WTC11 (cell line): ENCODE results near the gene RFC4. TPM values are rescaled to one million over a fixed set of nuclear protein-coding genes. Genes with fewer than 3 reads are reported as not detected.

ENCODE experiments used
- ATAC-seq: fragments of 200-7000 bp; cut with Tn5 transposase; 2 replicates; pipeline ENCODE4 v1.10.0; 2021; ENCODE audit warnings: mild to moderate bottlenecking, moderate library complexity
- CTCF ChIA-PET: fragments of 300-600 bp; sonication (Branson Sonifier 250); formaldehyde crosslinking; loops from one replicate; lab custom pipeline; 2021; ENCODE audit warnings: antibody characterized with exemption; lab: Charles Lee
- POLR2A ChIA-PET: fragments of 350-600 bp; sonication (Branson Sonifier 250); formaldehyde crosslinking; loops from one replicate; lab custom pipeline; 2021; ENCODE audit warnings: antibody characterized with exemption; lab: Charles Lee
- DNase-seq: peaks from one replicate; pipeline ENCODE4 v3.0.0; 2021; ENCODE audit warnings: low spot score
- H3K27ac Mint-ChIP-seq: 2 replicates; pipeline ENCODE4 v1.8.0; 2021; ENCODE audit warnings: mixed read lengths
- H3K27me3 Mint-ChIP-seq: 2 replicates; pipeline ENCODE4 v1.8.0; 2021; ENCODE audit warnings: low read depth, mild to moderate bottlenecking, moderate library complexity, mixed read lengths
- H3K36me3 Mint-ChIP-seq: 2 replicates; pipeline ENCODE4 v1.8.0; 2021; ENCODE audit warnings: mixed read lengths
- H3K4me1 Mint-ChIP-seq: 2 replicates; pipeline ENCODE4 v1.8.0; 2022; ENCODE audit warnings: mixed read lengths
- H3K4me3 Mint-ChIP-seq: 2 replicates; pipeline ENCODE4 v1.8.0; 2021; ENCODE audit warnings: mild to moderate bottlenecking, moderate library complexity, mixed read lengths
- H3K9me3 Mint-ChIP-seq: 2 replicates; pipeline ENCODE4 v1.8.0; 2021; ENCODE audit warnings: mixed read lengths
- ARID4B ChIP-seq: sonication (generic); formaldehyde crosslinking; IDR thresholded peaks from 2 replicates; pipeline ENCODE4 v1.8.0; 2023; ENCODE audit warnings: missing genetic modification reagents, mild to moderate bottlenecking, borderline replicate concordance
- ATF3 ChIP-seq: sonication (generic); formaldehyde crosslinking; conservative IDR thresholded peaks from 2 replicates; pipeline ENCODE4 v1.8.1; 2022; ENCODE audit warnings: mild to moderate bottlenecking, missing genetic modification reagents
- ETV6 ChIP-seq: sonication (generic); formaldehyde crosslinking; IDR thresholded peaks from 2 replicates; pipeline ENCODE4 v1.8.1; 2022; ENCODE audit warnings: mild to moderate bottlenecking, missing genetic modification reagents
- FOXK1 ChIP-seq: sonication (generic); formaldehyde crosslinking; IDR thresholded peaks from 2 replicates; pipeline ENCODE4 v1.8.0; 2022; ENCODE audit warnings: mild to moderate bottlenecking, moderate library complexity, missing genetic modification reagents
- GABPB1 ChIP-seq: sonication (generic); formaldehyde crosslinking; IDR thresholded peaks from 2 replicates; pipeline ENCODE4 v1.8.1; 2023; ENCODE audit warnings: mild to moderate bottlenecking, missing genetic modification reagents
- GTF2I ChIP-seq: fragments of 250-450 bp; sonication (Bioruptor Pico); conservative IDR thresholded peaks from 2 replicates; pipeline ENCODE4 v1.4.0; 2021; ENCODE audit warnings: mild to moderate bottlenecking
- KAT7 ChIP-seq: sonication (generic); formaldehyde crosslinking; IDR thresholded peaks from 2 replicates; pipeline ENCODE4 v1.8.1; 2023; ENCODE audit warnings: missing genetic modification reagents, mild to moderate bottlenecking, borderline replicate concordance
- MAX ChIP-seq: sonication (generic); formaldehyde crosslinking; IDR thresholded peaks from 2 replicates; pipeline ENCODE4 v1.8.0; 2022; ENCODE audit warnings: mild to moderate bottlenecking, missing genetic modification reagents
- MXD4 ChIP-seq: fragments of 250-450 bp; sonication (Bioruptor Pico); IDR thresholded peaks from 2 replicates; pipeline ENCODE4 v1.8.0; 2021; ENCODE audit warnings: mild to moderate bottlenecking, moderate library complexity, borderline replicate concordance
- NR1H2 ChIP-seq: sonication (generic); formaldehyde crosslinking; IDR thresholded peaks from 2 replicates; pipeline ENCODE4 v1.9.0; 2021; ENCODE audit warnings: mild to moderate bottlenecking, moderate library complexity, missing genetic modification reagents
- NR3C1 ChIP-seq: sonication (generic); formaldehyde crosslinking; conservative IDR thresholded peaks from 2 replicates; pipeline ENCODE4 v1.8.1; 2023; ENCODE audit warnings: low read depth, mild to moderate bottlenecking, missing genetic modification reagents
- OVOL2 ChIP-seq: fragments of 250-450 bp; sonication (Bioruptor Pico); IDR thresholded peaks from 2 replicates; pipeline ENCODE4 v1.9.0; 2021; ENCODE audit warnings: mild to moderate bottlenecking, borderline replicate concordance
- SOX15 ChIP-seq: fragments of 250-450 bp; sonication (Bioruptor Pico); IDR thresholded peaks from 2 replicates; pipeline ENCODE4 v1.9.0; 2021; ENCODE audit warnings: mild to moderate bottlenecking
- USF1 ChIP-seq: sonication (generic); formaldehyde crosslinking; IDR thresholded peaks from 2 replicates; pipeline ENCODE4 v1.8.0; 2022; ENCODE audit warnings: mild to moderate bottlenecking, missing genetic modification reagents
- ZBTB43 ChIP-seq: sonication (generic); formaldehyde crosslinking; IDR thresholded peaks from 2 replicates; pipeline ENCODE4 v1.8.1; 2023; ENCODE audit warnings: mild to moderate bottlenecking, missing genetic modification reagents
- ZNF219 ChIP-seq: sonication (generic); formaldehyde crosslinking; IDR thresholded peaks from 2 replicates; pipeline ENCODE4 v1.8.0; 2023; ENCODE audit warnings: missing genetic modification reagents, mild to moderate bottlenecking, borderline replicate concordance
- ZNF263 ChIP-seq: sonication (generic); formaldehyde crosslinking; IDR thresholded peaks from 2 replicates; pipeline ENCODE4 v1.8.1; 2022; ENCODE audit warnings: low read depth, mild to moderate bottlenecking, moderate library complexity, missing genetic modification reagents
- ZNF317 ChIP-seq: sonication (generic); formaldehyde crosslinking; IDR thresholded peaks from 2 replicates; pipeline ENCODE4 v1.8.1; 2023; ENCODE audit warnings: low read depth, mild to moderate bottlenecking, moderate library complexity, missing genetic modification reagents, borderline replicate concordance
- ZNF423 ChIP-seq: fragments of 250-450 bp; sonication (Bioruptor Pico); IDR thresholded peaks from 2 replicates; pipeline ENCODE4 v2.1.2; 2022; ENCODE audit warnings: mild to moderate bottlenecking, moderate library complexity
- total RNA-seq: library from RNA; stranded (reverse); gene quantifications from 3 replicates; pipeline ENCODE4 v1.2.3, GENCODE V29; 2021

RFC4 gene
- total RNA-seq, 1 experiment from 2014 or later: 104 TPM

GRCh38 chr3:186746008-186746407 lies 60.3 kb downstream of the RFC4 start:
- Mint-ChIP-seq H3K27me3 (no peaks in the 10 kb centered on the region), H3K27ac (peak overlapping the region; percentile 38), H3K4me3 (no peak overlapping the region), H3K9me3 (peaks cover 5% of the 10 kb centered on the region; the same call in 1 of the 2 replicates), H3K36me3 (no peaks in the 10 kb centered on the region), H3K4me1 (peaks cover 13% of the 10 kb centered on the region)
- CTCF ChIA-PET: interaction anchor here (0.7 to 2.0 kb wide), 4 partner anchors 75 to 131 kb away, joined by 3 to 10 read pairs (median 5); no protein-coding TSS in a partner anchor
- DNase-seq (peak; percentile 35), ATAC-seq (peak; percentile 99)
- POLR2A ChIA-PET: interaction anchor here (1.0 kb wide), 1 partner anchor 38 kb away, joined by 3 read pairs; no protein-coding TSS in a partner anchor
- no peak for TF ChIP-seq KAT7 (CRISPR knock-in tag)
- no peak for TF ChIP-seq NR3C1 (CRISPR knock-in tag)
- 0 out of 2 replicates have a peak, but pooled peaks have one; percentile 44 for TF ChIP-seq ETV6 (CRISPR knock-in tag)
- 0 out of 2 replicates have a peak, but pooled peaks have one; percentile 31 for TF ChIP-seq MAX (CRISPR knock-in tag)
- no peak for TF ChIP-seq OVOL2 (CRISPR knock-in tag)
- no peak for TF ChIP-seq ZBTB43

GRCh38 chr3:186743666-186744065 lies 62.6 kb downstream of the RFC4 start:
- CTCF ChIA-PET: no interaction called here
- Mint-ChIP-seq H3K4me3 (no peak overlapping the region), H3K27ac (no peak overlapping the region), H3K27me3 (no peaks in the 10 kb centered on the region), H3K4me1 (peaks cover 31% of the 10 kb centered on the region), H3K36me3 (no peaks in the 10 kb centered on the region), H3K9me3 (peaks cover 5% of the 10 kb centered on the region; the same call in 1 of the 2 replicates)
- POLR2A ChIA-PET: no interaction called here
- DNase-seq: no peak
- no peak for ATAC-seq
- TF ChIP-seq ZNF317 (CRISPR knock-in tag) (no peak), USF1 (no peak), GTF2I (CRISPR knock-in tag) (no peak), ZNF423 (CRISPR knock-in tag) (no peak), ZNF263 (CRISPR knock-in tag) (no peak), MAX (CRISPR knock-in tag) (no peak)

GRCh38 chr3:186742618-186743380 lies 63.5 kb downstream of the RFC4 start:
- DNase-seq (no peak), ATAC-seq (no peak)
- ChIA-PET CTCF (no interaction called here), POLR2A (no interaction called here)
- TF ChIP-seq ATF3 (CRISPR knock-in tag) (no peak), ARID4B (no peak), GABPB1 (0 out of 2 replicates have a peak, but pooled peaks have one; percentile 13), GTF2I (CRISPR knock-in tag) (no peak), FOXK1 (CRISPR knock-in tag) (no peak), MXD4 (CRISPR knock-in tag) (no peak), ZNF219 (no peak), NR1H2 (no peak), SOX15 (no peak)
- no peaks in the 10 kb centered on the region for H3K36me3 Mint-ChIP-seq
- no peaks in the 10 kb centered on the region for H3K27me3 Mint-ChIP-seq
- H3K9me3 Mint-ChIP-seq: peaks cover 5% of the 10 kb centered on the region; the same call in 1 of the 2 replicates
- peaks cover 31% of the 10 kb centered on the region for H3K4me1 Mint-ChIP-seq
- no peak overlapping the region for H3K4me3 Mint-ChIP-seq
- no peak overlapping the region for H3K27ac Mint-ChIP-seq
